Panc1 (cell line): ENCODE data around the gene USF1.

Source experiments
- POLR2AphosphoS5 ChIP-seq: IDR thresholded peaks from 2 replicates; pipeline ENCODE4 v1.6.1; 2012; ENCODE audit warnings: mild to moderate bottlenecking, low read depth, low read length, moderate library complexity
- TF ChIP-seq, protein P1 (sequence below): fragments of 450-650 bp; IDR thresholded peaks from 2 replicates; pipeline ENCODE4 v1.5.1; 2017; ENCODE audit warnings: mild to moderate bottlenecking

DNA sequence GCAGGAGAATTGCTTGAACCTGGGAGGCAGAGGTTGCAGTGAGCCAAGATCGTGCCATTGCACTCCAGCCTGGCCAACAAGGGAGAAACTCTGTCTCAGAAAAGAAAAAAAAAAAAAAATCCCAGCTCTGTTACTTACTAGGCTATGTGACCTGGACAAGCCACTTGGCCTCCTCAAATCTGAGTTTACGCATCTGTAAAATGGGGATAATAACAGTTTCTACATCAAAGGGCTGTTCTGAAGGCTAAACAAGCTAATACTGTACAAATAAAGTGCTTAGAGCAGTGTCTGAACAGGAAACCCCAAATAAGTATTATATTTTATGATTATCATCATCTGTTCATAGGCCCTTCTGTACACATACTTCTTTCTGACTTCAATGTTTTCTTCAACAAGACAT is 38.4 kb downstream of the USF1 start:
- TF ChIP-seq, protein P1, sequence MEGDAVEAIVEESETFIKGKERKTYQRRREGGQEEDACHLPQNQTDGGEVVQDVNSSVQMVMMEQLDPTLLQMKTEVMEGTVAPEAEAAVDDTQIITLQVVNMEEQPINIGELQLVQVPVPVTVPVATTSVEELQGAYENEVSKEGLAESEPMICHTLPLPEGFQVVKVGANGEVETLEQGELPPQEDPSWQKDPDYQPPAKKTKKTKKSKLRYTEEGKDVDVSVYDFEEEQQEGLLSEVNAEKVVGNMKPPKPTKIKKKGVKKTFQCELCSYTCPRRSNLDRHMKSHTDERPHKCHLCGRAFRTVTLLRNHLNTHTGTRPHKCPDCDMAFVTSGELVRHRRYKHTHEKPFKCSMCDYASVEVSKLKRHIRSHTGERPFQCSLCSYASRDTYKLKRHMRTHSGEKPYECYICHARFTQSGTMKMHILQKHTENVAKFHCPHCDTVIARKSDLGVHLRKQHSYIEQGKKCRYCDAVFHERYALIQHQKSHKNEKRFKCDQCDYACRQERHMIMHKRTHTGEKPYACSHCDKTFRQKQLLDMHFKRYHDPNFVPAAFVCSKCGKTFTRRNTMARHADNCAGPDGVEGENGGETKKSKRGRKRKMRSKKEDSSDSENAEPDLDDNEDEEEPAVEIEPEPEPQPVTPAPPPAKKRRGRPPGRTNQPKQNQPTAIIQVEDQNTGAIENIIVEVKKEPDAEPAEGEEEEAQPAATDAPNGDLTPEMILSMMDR, result no peak
- no peak for TF ChIP-seq POLR2AphosphoS5
